ENCODE measurements around the gene TNFSF10.

Gene TNFSF10

GRCh38 chr3:172542999-172543398 lies 19.8 kb upstream of the TNFSF10 start:
- no peaks in the 10 kb centered on the region for H3K36me3 Mint-ChIP-seq (ENCODE audit: low read depth)
- TF ChIP-seq CTCF (IDR thresholded peaks at IDR 0.05), result no peak
- peaks cover 15% of the 10 kb centered on the region for H3K9me3 Mint-ChIP-seq
- H3K27ac Mint-ChIP-seq, result no peak overlapping the region
- H3K4me3 Mint-ChIP-seq, result no peak overlapping the region
- no peak for DNase-seq
- no peaks in the 10 kb centered on the region for H3K4me1 Mint-ChIP-seq
- H3K27me3 Mint-ChIP-seq (ENCODE audit: low read depth, poor library complexity), result no peaks in the 10 kb centered on the region

- no peak overlapping the region for H3K27ac Mint-ChIP-seq
- no peak for TF ChIP-seq CTCF (IDR thresholded peaks at IDR 0.05)
- H3K36me3 Mint-ChIP-seq (ENCODE audit: low read depth), result no peaks in the 10 kb centered on the region
- H3K4me1 Mint-ChIP-seq, result no peaks in the 10 kb centered on the region
- H3K27me3 Mint-ChIP-seq (ENCODE audit: low read depth, poor library complexity), result no peaks in the 10 kb centered on the region
- H3K9me3 Mint-ChIP-seq, result peaks cover 15% of the 10 kb centered on the region
- DNase-seq, result no peak
- no peak overlapping the region for H3K4me3 Mint-ChIP-seq
Measured at GRCh38 chr3:172541945-172542488, 18.8 kb upstream of the TNFSF10 start.

- no peak for TF ChIP-seq CTCF (IDR thresholded peaks at IDR 0.05)
- DNase-seq, result no peak
- no peaks in the 10 kb centered on the region for H3K4me1 Mint-ChIP-seq
- H3K9me3 Mint-ChIP-seq, result peaks cover 20% of the 10 kb centered on the region
- H3K36me3 Mint-ChIP-seq (ENCODE audit: low read depth), result no peaks in the 10 kb centered on the region
- H3K4me3 Mint-ChIP-seq, result no peak overlapping the region
- no peaks in the 10 kb centered on the region for H3K27me3 Mint-ChIP-seq (ENCODE audit: low read depth, poor library complexity)
- no peak overlapping the region for H3K27ac Mint-ChIP-seq
Measured at GRCh38 chr3:172540049-172540448, 16.8 kb upstream of the TNFSF10 start.

- H3K27me3 Mint-ChIP-seq (ENCODE audit: low read depth, poor library complexity), result no peaks in the 10 kb centered on the region
- no peaks in the 10 kb centered on the region for H3K36me3 Mint-ChIP-seq (ENCODE audit: low read depth)
- H3K4me3 Mint-ChIP-seq, result no peak overlapping the region
- H3K9me3 Mint-ChIP-seq, result peaks cover 20% of the 10 kb centered on the region
- DNase-seq, result no peak
- no peaks in the 10 kb centered on the region for H3K4me1 Mint-ChIP-seq
- no peak for TF ChIP-seq CTCF (IDR thresholded peaks at IDR 0.05)
- no peak overlapping the region for H3K27ac Mint-ChIP-seq
Measured at GRCh38 chr3:172539273-172539672, 16.0 kb upstream of the TNFSF10 start.

GRCh38 chr3:172538368-172539151 lies 15.3 kb upstream of the TNFSF10 start:
- Mint-ChIP-seq H3K9me3 (peaks cover 20% of the 10 kb centered on the region), H3K27ac (peak overlapping the region; percentile 5), H3K36me3 (ENCODE audit: low read depth) (no peaks in the 10 kb centered on the region), H3K27me3 (ENCODE audit: low read depth, poor library complexity) (no peaks in the 10 kb centered on the region), H3K4me3 (no peak overlapping the region), H3K4me1 (no peaks in the 10 kb centered on the region)
- TF ChIP-seq CTCF (IDR thresholded peaks at IDR 0.05), result no peak
- no peak for DNase-seq
